ENCODE measurements around the gene PLXNC1.

PLXNC1 gene

DNA sequence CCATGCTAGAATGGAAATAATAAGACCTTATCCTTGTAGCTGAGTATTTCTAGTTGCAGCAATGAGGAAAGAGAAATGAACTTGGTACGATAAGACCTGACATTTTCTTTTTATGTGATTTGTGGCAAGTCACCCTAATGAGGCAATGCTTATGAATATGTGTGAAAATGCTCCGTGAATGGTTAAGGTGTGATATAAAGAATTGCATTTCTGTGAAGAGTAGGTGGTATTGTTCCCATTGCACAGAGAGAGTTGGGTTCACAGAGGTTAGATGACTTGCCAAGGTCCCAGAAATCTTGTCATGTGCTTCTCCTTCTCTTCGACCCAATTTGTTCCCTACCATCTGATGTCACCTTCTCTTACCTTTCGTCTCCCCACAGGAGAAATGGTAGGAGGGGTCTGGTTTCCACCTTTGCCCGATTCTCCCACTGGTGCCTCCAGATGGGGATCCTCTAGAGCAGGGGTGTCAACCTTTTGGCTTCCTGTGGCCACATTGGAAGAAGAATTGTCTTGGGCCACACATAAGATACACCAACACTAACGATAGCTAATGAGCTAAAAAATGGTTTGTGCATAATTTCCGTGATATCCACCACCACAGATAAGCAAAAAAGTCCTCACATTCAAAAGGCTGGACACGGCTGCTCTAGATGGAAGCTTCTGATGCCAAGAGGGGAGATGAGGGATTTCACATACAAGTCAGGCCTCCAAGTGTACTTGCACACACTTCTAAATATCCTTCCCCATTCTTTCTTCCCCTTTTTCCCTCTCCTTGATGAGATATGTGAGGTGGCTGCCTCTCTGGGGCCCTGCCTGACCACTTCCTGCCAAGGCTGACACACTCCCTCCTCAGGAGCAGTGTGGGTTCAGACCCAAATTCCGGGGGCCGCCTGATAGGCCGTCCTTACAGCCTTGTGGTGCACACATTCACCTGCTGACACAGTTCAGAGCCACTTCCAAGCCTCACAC, 96.1 kb downstream of the PLXNC1 start:
- no peak for DNase-seq

DNA sequence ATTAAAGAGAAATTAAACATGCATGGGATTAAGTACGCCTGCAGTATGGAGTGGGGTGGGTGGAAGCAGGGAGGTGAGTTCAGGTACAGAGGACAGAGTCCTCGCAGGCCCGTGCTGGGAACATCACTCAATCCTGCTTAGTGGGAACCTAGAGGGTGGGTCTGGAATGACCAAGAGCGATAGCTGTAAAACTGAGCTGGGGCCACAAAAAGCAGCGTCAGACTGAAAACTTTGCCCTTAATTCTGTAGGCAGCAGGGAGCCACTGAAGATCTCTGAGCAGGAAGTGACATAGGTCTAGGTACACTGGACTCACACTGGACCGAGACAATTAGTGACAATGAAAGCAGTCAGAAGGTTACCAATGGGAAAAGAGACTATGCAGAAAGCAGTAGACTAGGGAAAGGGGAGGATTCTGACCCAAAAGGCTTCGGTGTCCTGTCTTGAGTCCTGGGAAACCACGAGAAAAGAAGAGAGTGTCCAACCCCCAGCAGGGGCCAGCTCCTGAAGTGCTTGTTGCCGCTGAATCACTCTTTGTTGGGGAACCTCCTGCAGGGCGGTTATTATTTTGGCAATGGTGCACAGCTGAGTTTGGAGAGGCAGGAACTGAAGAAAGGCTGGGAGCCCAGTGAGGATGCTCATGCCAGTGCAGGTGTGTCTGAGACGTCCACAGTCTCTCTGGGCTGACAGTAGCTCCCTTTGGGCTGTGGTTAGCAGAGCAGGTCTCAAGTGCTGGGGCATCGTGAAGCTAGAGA, 97.4 kb downstream of the PLXNC1 start:
- no peak for DNase-seq

DNA sequence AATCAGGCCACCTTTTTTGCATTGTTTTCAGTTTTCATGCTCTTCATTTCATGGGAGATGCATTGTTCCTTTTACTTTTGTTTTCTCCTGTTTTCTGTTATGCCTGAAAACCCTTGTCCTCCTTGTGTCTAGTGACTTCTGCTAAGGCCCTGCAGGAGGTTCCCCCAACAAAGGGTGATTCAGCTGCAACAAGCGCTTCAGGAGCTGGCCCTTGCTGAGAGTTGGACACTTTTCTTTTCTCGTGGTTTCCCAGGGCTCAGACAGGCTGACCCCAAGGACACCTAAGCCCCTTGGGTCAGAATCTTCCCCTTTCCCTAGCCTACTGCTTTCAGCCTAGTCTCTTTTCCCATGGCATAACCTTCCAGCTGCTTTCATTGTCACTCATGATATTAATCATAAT, 98.9 kb downstream of the PLXNC1 start:
- DNase-seq: no peak

DNA sequence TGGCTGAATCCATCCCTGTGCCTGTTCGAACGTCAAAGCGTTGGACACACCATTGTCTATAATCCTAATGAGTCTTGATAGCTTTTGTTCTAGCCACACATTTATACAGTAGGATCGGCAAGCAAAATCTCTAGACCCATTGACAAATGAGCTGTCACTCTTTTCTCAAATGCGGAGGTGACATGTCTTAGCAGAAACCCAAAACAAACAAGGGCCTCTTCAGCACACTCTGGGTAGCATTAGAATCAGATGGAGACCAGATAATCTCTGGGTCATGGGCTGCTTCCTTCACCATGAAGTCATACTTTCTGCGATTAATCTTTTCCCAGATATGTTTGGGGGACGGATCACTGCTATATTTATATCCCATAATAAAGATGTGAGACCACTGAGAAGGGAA, 100.2 kb downstream of the PLXNC1 start:
- no peak for DNase-seq

DNA sequence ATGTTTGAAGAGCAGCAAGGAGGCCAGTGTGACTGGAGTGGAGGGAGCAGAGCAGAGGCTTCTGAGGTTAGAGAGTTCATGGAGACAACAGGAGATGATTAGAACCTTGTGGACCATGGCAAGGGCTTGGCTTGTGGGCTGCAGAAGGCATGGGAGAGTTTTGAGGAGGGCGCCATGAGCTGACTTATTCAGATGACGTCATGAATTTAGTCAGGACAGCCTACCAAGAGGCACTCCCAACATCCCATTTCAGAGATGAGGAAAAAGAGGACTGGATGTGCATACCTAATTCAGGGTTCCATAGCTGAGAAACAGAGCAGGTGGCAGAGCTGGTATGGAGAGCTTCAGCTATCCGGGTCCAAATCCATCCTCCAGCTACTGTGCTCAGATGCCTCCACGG, 101.8 kb downstream of the PLXNC1 start:
- no peak for DNase-seq

DNA sequence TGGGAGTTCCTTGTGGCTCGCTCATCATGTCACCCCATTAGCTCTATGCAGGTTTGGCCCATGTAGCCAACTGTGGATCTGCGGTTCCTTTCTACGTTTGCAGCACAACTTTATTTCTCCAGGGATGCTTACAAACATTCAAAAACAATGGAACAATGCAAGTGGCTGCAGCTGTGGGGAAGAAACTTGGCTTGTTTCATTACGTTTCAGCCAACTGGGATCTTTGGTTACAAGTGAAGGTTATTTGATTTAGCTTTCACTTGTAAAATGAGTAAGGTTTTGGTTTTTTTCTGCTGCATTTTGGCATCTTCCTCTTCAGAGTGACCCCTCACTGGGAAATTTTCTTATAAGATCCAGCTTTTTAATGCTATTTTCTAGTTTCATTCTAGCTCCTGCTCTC, 105.9 kb downstream of the PLXNC1 start:
- no peak for DNase-seq

DNA sequence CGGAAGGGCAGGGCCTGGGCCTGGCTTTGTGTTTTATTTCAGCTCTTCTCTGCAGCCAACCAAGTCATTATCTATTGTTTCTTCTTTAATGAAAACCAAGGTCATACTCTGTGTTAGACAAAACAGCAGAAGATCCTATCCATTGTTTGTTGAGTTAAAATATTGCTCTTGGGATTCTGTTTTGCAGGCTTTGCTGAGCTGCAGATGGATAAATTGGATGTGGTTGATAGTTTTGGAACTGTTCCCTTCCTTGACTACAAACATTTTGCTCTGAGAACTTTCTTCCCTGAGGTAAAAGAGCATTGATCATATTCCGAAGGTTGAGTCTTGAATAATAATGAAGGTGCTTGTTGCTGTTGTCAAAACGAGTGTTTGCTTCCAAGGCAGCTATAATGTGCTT, 106.6 kb downstream of the PLXNC1 start:
- no peak for DNase-seq

DNA sequence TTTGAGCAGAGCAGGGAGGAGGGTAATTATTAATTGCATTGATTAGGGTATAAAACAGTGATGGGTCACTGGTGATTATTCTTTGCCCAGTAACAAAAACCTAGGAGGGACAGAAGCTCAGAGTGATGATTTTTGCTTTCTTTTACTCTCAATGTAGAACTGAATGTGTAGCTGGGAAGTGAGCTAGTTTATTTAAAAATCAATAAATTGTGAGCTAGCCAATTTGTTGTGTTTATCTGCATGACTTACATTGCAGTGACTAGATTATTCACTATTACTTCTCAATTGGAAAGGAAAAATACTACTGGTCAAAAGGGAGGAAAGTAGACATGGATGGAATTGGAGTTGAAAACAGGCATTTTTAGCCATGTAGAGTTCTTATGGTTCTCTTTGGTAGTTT, 107.1 kb downstream of the PLXNC1 start:
- no peak for DNase-seq

DNA sequence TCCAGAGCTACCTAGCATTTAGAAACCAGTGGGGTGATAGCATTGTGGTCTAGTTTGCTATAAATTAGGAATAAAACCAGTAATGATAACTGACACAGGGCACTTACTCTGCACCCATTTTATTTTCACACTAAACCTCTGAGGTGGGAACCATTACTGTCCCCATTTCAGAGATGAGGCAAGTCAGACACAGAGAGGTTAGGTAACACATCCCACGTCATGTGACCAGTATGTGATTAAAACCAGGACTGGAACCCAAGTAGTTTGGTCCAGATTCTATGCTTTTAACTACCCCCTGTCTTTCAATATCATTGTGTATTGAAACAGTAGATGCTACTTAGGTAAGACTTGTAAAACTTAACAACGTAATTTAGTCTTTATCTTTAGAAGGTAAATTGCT, 110.2 kb downstream of the PLXNC1 start:
- DNase-seq: no peak

DNA sequence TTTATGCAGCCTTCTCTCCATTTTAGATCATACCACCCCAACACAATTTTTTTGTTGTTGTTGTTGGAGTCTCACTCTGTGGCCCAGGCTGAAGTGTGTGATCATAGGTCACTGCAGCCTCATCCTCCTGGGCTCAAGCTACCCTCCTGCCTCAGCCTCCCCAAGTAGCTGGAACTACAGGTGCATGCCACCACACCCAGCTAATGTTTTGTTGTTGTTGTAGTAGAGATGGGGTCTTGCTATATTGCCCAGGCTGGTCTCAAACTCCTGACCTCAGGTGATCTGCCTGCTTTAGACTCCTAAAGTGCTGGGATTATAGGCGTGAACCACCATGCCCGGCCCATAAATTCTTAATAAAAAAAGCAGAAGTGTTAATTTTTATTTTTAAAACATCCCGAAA, 111.6 kb downstream of the PLXNC1 start:
- no peak for DNase-seq

DNA sequence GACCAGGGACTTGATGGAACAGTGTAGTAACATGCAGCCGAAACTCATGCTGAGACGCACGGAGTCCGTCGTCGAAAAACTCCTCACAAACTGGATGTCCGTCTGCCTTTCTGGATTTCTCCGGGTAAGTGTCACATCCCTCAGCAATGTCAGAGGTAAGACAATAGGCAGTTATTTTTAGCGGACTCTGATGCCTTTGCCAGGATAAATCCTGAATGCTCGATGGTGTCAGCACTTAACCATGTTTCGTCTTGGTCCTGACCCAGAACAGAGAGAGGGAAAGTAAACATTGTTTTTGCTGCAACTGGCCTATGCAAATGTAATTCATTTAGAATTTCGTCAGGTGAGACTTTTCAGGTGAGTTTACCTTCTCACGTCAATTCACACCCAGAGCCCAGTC, 112.3 kb downstream of the PLXNC1 start:
- DNase-seq: peak in 1 of 2 experiments; percentile 10

DNA sequence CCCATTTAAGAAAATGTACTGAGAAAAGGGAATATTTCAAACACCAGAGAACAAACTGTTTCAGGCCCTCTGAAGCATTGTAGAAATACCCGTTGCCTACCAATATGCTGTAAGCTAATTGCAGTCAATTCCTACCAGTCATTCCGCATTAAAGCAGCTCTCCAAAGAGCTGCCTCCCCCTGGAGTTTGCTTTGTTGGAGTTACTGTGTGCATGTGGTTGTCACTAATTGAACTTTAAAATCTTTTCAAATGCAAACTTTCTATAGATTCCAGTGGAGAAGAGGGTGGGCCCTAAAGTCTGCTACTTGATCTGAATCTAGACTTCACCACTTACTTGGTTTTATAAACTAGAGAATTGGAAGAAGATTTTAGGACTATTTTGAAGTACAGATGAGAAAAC, 112.7 kb downstream of the PLXNC1 start:
- DNase-seq: no peak

DNA sequence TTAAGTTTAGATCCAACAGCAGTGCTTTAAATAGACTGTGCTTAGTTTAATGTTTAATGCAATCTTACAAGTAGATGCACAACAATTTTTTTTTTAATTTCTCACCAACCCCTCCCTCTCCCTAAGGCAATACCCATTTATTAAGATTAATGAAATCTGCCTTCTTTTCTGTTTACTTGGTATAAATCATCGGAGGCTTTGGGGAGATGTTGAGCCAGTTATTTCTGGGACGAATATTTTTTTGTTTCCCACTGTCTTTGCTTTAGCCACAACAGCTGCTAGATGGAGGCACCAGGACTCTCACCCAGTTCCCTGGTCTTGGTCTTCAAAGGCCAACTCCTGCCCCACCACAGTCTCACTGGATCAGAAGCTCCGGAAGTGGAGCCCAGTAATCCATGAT, 113.4 kb downstream of the PLXNC1 start:
- DNase-seq: no peak

DNA sequence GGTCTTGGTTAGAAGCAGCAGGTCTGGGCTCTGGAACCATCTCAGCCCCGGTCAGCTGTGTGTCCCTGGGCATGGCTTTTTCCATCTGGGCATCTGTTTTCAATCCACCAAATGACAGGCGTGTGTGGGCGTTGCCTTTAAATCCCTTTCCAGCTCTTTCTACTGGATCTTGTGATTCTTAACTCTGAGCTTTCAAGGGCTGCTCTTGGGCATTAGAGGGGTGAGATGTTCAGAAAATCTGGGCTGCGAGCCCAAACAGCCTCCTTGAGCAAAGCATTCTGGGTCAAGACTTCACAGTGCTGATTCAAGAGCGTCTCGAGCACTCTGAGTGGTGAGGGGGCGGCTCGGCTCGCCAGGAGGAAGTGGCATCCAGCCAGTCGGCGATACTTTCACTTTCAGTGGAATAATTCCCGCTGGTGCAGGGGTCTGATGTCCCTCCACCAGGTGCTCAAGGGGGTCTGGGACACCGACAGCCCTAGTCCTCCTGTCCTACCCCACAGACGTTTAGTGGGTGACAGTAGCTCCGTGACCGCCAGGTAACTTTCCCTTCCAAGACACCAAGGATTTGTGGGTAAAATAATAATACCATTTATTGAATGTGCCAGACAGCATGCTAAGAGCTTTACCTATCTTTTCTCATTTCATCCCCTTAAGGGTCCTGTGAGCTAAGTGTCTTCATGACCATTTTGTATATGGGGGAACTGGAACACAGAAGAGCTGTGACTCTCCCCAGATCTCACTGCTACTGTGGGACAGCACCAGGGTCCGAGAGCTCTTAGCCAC, 114.0 kb downstream of the PLXNC1 start:
- DNase-seq: peak in 1 of 2 experiments; percentile 30

DNA sequence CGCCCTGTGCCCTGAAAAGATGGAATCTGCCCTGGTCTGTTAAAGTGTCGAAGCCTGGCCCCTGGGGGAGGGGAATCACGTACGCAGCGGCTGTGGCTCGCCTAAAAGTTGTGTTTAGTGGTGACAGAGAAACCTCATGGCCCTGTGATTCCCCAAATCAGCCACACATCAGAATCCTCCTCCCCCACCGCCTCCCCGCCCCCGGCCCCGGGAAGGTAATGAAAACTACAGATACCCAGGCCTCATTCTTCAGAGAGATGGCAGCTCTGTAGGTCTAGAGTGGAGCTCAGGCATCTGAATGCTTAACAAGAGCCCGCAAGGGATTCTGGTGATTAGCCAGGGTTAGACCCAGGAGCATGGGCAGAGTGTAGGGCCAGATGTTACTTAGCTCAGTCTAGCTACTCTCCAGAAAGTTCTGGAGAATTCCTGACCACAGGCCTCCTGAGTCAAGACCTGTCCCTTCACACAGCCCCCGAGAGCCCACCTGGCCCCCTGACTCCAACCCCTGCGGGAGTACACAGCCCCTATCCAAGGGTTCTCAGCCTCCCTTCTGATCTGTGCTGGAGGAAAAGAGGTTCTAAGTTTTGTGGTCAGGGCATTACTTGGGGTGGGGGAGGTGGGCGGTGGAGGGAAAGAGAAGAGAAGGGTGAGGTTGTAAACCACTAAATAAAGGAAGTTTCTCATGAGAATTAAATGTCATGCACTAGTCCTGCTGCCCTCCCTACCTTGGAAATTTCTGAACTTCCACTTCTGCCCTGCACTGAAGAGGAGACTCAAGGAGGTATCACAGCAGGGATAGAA, 114.8 kb downstream of the PLXNC1 start:
- DNase-seq: no peak

DNA sequence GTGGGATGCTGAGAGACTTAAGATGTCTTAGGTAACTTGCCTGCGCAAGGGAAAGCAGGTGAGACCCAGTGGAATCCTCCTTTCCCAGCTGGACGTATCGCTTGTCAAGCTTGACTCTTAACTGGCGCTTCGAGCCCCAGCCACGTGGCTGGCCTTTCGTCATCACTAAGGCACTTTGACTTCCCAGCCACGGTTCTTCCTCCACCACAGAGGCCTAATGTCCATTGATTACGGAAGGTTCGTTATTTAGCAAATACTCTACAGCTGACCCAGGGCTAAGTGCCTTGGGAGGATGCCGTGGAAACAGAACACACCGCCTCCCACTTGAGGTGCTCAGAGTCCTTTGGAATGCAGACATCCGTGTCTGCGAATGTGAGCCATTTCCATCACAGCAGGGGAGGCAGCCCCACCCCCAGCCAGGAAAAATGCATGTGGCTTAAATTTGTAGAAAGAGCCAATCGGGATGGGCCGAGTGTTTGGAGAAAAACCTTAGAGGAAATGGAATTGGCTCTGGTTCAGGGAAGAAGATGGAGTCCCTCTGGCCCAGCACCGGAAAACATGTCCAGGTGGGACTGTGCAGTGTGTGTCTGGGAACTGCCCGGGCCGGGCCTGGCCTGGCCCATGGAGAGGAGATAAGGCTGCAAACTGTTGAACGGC, 115.7 kb downstream of the PLXNC1 start:
- DNase-seq: no peak

DNA sequence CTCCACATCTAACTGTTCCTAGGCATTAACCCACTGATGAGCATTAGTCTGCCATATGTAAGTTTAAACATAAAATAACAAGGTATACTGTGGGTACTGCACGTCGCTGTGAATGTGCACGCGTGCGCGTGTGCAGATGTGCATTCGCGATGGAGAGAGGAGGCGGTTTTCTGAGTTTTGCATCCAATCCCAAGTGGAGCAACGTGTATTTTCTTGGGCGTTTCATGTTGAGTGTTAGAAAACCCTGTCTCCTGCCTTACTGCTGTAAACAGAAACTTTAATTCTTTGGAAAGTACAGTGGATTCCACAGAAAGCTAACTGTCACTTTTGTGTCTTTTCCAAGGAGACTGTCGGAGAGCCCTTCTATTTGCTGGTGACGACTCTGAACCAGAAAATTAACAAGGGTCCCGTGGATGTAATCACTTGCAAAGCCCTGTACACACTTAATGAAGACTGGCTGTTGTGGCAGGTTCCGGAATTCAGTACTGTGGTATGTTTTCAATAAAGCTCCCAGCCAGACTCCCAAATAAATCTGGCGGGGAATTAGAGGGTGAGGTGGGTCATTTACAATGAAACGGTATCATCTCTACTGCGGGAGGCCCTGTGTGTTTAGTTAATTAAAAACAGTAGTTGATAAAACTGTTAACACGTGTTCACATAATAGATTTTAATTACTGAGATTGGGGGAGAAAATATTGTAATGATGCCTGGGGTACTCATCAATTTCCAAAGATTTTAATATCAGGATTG, 116.5 kb downstream of the PLXNC1 start:
- no peak for DNase-seq

DNA sequence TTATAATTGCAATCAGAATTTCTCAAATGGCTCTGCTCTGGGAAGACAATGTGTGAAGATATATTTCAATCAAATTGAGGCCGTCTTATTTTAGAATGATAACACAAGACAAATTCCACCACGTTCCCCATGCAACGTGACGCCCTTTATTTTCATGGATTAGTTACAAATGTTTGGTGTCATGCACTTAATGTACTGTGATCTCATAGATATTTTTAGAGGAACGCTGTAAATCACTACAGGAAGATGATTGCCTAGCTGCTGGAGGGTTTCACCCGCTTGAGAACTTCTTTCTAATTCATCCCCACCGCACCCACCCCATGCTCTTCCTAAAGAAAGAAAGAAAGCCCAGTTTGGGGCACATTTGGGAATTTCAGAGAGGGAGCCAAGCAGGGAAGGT, 117.2 kb downstream of the PLXNC1 start:
- no peak for DNase-seq

DNA sequence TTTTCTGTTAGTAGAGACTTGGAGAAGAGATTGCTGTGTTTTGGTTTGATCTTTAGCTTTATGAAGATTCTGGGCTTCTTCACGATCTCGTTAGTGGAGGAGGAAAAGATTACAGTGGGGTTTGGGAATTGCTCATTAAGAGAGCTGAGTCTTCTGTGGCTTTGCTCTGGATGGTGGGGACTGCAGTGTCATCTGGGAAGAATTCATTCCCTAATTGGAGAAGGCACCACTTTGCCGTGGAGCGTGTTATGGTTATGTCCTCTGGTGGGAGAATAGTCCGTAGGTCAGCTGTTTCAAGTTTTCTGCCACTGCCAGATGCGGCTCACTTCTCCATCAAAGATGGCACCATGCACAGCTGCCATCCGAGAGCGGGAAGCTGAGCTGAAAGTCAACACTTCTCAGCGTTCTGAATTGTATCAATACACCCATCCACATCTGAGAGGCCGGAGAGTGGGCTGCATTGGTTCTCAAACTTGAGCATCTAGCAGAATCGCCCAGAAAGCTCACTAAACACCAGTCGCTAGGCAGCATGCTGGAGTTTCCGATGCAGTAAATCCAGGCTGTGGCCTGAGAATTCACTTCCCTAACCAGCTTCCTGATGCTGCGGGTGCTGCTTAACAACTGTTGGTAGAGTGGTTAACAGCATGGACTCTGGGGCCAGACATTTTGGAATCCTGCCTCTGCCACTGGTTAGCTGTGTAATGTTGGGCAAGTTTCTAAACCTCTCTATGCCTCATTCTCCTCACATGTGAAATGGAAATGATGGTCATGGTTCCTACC, 117.8 kb downstream of the PLXNC1 start:
- DNase-seq: no peak

DNA sequence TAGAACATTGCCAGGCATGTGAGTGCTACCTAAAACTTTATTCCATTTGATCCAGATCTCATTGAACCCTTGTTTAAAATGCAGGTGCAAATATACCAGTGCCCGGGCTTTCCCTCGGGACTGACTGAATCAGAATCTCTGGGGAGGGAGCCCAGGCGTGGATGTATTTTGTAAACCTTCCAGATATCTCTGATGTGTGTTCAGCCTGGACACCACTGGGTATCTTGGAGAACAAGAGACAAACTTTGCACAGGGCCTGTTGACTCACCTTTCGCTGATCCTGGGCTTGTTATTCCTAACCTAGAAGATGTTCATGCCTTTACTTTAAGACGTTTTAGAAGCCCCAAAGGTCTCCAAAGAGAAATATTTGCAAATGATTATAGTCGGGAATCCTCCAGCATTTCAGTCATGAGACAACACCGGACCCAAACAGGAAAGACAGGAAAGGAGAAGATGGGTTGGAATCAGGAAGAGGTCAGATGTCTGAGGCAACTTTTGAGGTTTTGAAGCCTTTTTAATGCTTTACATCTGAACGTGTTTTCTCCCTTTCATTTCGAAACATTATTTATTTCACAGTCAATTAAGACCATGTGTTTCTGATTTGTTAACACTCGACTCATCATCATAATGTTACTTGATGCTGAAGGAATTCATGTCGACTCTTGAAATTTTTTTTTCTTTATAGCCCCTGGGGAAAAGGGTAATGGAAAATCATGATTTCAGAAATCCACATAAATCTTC, 118.6 kb downstream of the PLXNC1 start:
- DNase-seq: no peak

All from NCI-H526 (cell line).